MM.1S (cell line): ENCODE data around the gene SH3RF1.

ENCODE experiments used
- DNase-seq: peaks from one replicate; pipeline ENCODE4 v3.0.0-alpha.2; 2015
- H2AFZ ChIP-seq: fragments of 300-600 bp; sonication (generic); 2 replicates; pipeline ENCODE4 v1.6.0; 2016; ENCODE audit warnings: antibody characterized with exemption, low read length
- H3F3A ChIP-seq: fragments of 300-600 bp; sonication (generic); 2 replicates; pipeline ENCODE4 v1.6.1; 2016; ENCODE audit warnings: mild to moderate bottlenecking, antibody characterized with exemption, low read length, moderate library complexity, mixed read lengths; ENCODE audit not compliant: insufficient read depth
- H3K27ac ChIP-seq: fragments of 300-600 bp; sonication (generic); 2 replicates; pipeline ENCODE4 v1.5.1; 2016; ENCODE audit warnings: mild to moderate bottlenecking, low read length
- H3K27me3 ChIP-seq: fragments of 300-600 bp; sonication (generic); replicated peaks from 2 replicates; pipeline ENCODE4 v1.6.0; 2016; ENCODE audit warnings: low read length; ENCODE audit not compliant: insufficient read depth
- H3K36me3 ChIP-seq: fragments of 300-600 bp; sonication (generic); replicated peaks from 2 replicates; pipeline ENCODE4 v1.6.1; 2016; ENCODE audit warnings: mild to moderate bottlenecking, low read length, mixed read lengths; ENCODE audit not compliant: insufficient read depth
- H3K4me1 ChIP-seq: fragments of 300-600 bp; sonication (generic); 2 replicates; pipeline ENCODE4 v1.6.1; 2016; ENCODE audit warnings: low read length, mixed read lengths
- H3K4me2 ChIP-seq: fragments of 300-600 bp; sonication (generic); 2 replicates; pipeline ENCODE4 v1.6.0; 2016; ENCODE audit warnings: low read depth, low read length
- H3K4me3 ChIP-seq: fragments of 300-600 bp; sonication (generic); 2 replicates; pipeline ENCODE4 v1.5.1; 2016; ENCODE audit warnings: low read length, mixed read lengths
- H3K79me2 ChIP-seq: fragments of 300-600 bp; sonication (generic); 2 replicates; pipeline ENCODE4 v1.6.1; 2016; ENCODE audit warnings: mixed run types, low read length, mixed read lengths
- H3K9ac ChIP-seq: fragments of 300-600 bp; sonication (generic); 2 replicates; pipeline ENCODE4 v1.6.1; 2016; ENCODE audit warnings: low read length, mixed read lengths
- H3K9me2 ChIP-seq: fragments of 300-600 bp; sonication (generic); replicated peaks from 2 replicates; pipeline ENCODE4 v1.6.1; 2016; ENCODE audit warnings: mild to moderate bottlenecking, low read length, mixed read lengths; ENCODE audit not compliant: insufficient read depth
- H3K9me3 ChIP-seq: fragments of 300-600 bp; sonication (generic); replicated peaks from 2 replicates; pipeline ENCODE4 v1.6.1; 2016; ENCODE audit warnings: mild to moderate bottlenecking, low read length, mixed read lengths; ENCODE audit not compliant: insufficient read depth
- H4K20me1 ChIP-seq: fragments of 300-600 bp; sonication (generic); 2 replicates; pipeline ENCODE4 v1.6.1; 2016; ENCODE audit warnings: mild to moderate bottlenecking, low read length, moderate library complexity, mixed read lengths; ENCODE audit not compliant: insufficient read depth
- EZH2 ChIP-seq: fragments of 300-600 bp; sonication (generic); optimal IDR thresholded peaks from 2 replicates; pipeline ENCODE3; 2017; ENCODE audit warnings: low read depth, mild to moderate bottlenecking, antibody characterized with exemption, low read length, mixed read lengths
- EZH2phosphoT487 ChIP-seq: fragments of 300-600 bp; sonication (generic); IDR thresholded peaks from 2 replicates; pipeline ENCODE4 v1.6.1; 2018; ENCODE audit warnings: antibody characterized with exemption, low read length
- TF ChIP-seq, protein P1 (sequence below): fragments of 300-600 bp; sonication (generic); IDR thresholded peaks from 2 replicates; pipeline ENCODE4 v1.5.1; 2016; ENCODE audit warnings: antibody characterized with exemption, low read length, mixed read lengths

SH3RF1 gene

DNA sequence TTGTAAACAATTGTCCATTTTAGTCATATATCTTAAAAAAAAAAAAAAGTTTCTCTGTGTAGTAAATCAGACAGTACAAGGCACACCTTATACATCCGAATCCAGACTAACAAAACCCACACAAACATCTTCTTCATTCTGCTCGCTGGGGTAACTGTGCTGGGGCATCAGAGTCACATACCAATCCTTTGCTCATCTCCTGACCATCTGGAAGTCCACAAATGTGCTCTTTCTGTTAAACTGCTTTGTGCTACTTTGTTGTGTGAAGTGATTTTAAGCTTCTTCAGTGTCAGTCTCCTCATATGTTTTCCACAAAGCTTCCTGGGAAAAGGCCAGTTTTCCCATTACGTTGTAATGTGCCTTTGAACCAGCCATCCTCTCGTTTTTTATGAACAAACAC lies 174.5 kb downstream of the SH3RF1 start:
- H3K27ac ChIP-seq, result no peak overlapping the region
- no peak overlapping the region for H3K4me2 ChIP-seq
- no peaks in the 10 kb centered on the region for H3K79me2 ChIP-seq
- no peaks in the 10 kb centered on the region for H3K9me2 ChIP-seq
- no peak for TF ChIP-seq EZH2
- TF ChIP-seq EZH2phosphoT487, result no peak
- TF ChIP-seq, protein P1, sequence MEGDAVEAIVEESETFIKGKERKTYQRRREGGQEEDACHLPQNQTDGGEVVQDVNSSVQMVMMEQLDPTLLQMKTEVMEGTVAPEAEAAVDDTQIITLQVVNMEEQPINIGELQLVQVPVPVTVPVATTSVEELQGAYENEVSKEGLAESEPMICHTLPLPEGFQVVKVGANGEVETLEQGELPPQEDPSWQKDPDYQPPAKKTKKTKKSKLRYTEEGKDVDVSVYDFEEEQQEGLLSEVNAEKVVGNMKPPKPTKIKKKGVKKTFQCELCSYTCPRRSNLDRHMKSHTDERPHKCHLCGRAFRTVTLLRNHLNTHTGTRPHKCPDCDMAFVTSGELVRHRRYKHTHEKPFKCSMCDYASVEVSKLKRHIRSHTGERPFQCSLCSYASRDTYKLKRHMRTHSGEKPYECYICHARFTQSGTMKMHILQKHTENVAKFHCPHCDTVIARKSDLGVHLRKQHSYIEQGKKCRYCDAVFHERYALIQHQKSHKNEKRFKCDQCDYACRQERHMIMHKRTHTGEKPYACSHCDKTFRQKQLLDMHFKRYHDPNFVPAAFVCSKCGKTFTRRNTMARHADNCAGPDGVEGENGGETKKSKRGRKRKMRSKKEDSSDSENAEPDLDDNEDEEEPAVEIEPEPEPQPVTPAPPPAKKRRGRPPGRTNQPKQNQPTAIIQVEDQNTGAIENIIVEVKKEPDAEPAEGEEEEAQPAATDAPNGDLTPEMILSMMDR, result no peak
- no peaks in the 10 kb centered on the region for H3K27me3 ChIP-seq
- H3K4me1 ChIP-seq, result no peaks in the 10 kb centered on the region
- H3K36me3 ChIP-seq, result no peaks in the 10 kb centered on the region
- H3K9me3 ChIP-seq, result no peaks in the 10 kb centered on the region
- H3K4me3 ChIP-seq, result no peak overlapping the region
- no peak overlapping the region for H3K9ac ChIP-seq
- no peak overlapping the region for H2AFZ ChIP-seq
- DNase-seq, result no peak
- H4K20me1 ChIP-seq, result no peaks in the 10 kb centered on the region
- H3F3A ChIP-seq, result no peaks in the 10 kb centered on the region

DNA sequence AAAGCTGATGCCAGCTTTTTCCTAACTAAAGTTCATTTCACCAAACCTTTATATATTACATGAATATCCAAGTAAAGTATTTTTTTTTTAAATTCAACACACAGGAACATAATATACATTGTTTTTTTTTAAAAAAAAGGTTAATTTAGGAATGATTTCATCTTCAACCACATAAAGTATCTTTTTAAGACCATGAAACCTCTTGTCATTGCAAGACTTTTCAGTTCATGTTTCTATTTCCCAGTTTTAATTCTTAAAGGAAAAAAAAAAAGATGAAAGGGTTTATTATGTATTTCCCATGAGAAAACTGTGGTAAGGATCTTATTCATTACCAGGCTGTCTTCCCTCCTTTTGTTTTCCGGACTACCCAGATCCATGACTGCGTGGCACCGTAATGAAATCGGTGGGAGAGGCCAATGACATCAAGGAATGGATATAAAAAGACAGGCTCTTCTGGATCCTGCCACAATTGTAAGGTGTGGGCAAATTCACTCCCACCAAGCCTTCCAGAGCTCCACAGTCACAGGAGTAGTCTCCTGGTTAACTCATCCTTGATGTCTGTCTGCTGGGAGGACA lies 176.0 kb downstream of the SH3RF1 start:
- Histone ChIP-seq H3K9ac (no peak overlapping the region), H4K20me1 (no peaks in the 10 kb centered on the region), H3K27ac (no peak overlapping the region), H3K36me3 (no peaks in the 10 kb centered on the region), H3K4me1 (no peaks in the 10 kb centered on the region), H3K4me2 (no peak overlapping the region), H2AFZ (no peak overlapping the region), H3K27me3 (no peaks in the 10 kb centered on the region), H3K9me3 (no peaks in the 10 kb centered on the region), H3K79me2 (no peaks in the 10 kb centered on the region), H3K4me3 (no peak overlapping the region), H3K9me2 (no peaks in the 10 kb centered on the region), H3F3A (no peaks in the 10 kb centered on the region)
- no peak for DNase-seq
- no peak for TF ChIP-seq EZH2phosphoT487
- no peak for TF ChIP-seq EZH2
- TF ChIP-seq, protein P1, result no peak

DNA sequence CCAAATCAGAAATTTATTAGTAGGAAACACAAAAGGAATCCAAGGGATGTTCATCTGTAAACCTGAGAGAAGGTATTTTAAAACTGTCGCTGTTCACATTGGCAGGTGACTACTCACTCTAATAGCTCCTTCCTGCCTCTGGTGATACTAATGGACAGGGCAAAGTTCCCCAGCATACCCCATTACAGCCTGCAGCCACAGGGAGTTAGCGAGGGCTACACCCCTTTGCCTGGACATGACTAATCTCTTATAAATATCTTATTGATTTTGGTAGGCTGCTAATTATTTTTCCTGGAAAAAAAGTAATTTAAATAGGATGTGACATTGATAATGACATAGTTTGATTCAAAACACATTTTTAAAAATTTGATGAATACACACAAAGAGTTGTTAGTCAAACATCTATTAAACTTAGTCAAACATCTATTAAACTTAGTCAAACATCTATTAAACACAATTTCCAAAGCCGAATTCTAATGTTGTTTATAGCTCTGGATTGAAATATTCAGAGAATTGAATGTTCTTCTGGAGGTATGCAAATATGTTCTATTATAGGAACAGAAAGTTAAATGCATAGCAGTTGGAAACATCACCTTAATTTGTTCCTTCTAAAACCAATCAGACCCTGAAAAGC lies 177.8 kb downstream of the SH3RF1 start:
- no peak overlapping the region for H3K9ac ChIP-seq
- no peaks in the 10 kb centered on the region for H3K27me3 ChIP-seq
- H3K9me2 ChIP-seq, result no peaks in the 10 kb centered on the region
- DNase-seq, result no peak
- H3F3A ChIP-seq, result no peaks in the 10 kb centered on the region
- 0 out of 2 replicates have a peak, but pooled peaks cover 2% of the 10 kb centered on the region for H3K36me3 ChIP-seq
- no peaks in the 10 kb centered on the region for H4K20me1 ChIP-seq
- H2AFZ ChIP-seq, result no peak overlapping the region
- no peak overlapping the region for H3K4me3 ChIP-seq
- no peak overlapping the region for H3K27ac ChIP-seq
- no peaks in the 10 kb centered on the region for H3K79me2 ChIP-seq
- no peaks in the 10 kb centered on the region for H3K9me3 ChIP-seq
- TF ChIP-seq EZH2 (no peak), EZH2phosphoT487 (no peak)
- TF ChIP-seq, protein P1, result no peak
- no peak overlapping the region for H3K4me2 ChIP-seq
- no peaks in the 10 kb centered on the region for H3K4me1 ChIP-seq
